Activated T-cell treated with anti-CD3 and anti-CD28 coated beads, Interleukin-2, amount 50 U/mL, for 24 hours (primary cell): ENCODE data around the gene MCM8.

Experiments
- DNase-seq: peaks from one replicate; pipeline ENCODE4 v3.0.0-alpha.2; 2020
- H3K27ac Mint-ChIP-seq: 2 replicates; pipeline ENCODE4 v1.8.0; 2020; ENCODE audit warnings: mild to moderate bottlenecking, mixed read lengths
- H3K27me3 Mint-ChIP-seq: 2 replicates; pipeline ENCODE4 v1.8.0; 2020; ENCODE audit warnings: mixed read lengths
- H3K36me3 Mint-ChIP-seq: 2 replicates; pipeline ENCODE4 v1.8.0; 2020; ENCODE audit warnings: low read depth, mixed read lengths
- H3K4me1 Mint-ChIP-seq: 2 replicates; pipeline ENCODE4 v1.8.0; 2020; ENCODE audit warnings: low read depth, mixed read lengths
- H3K4me3 Mint-ChIP-seq: 2 replicates; pipeline ENCODE4 v1.8.0; 2020; ENCODE audit warnings: mild to moderate bottlenecking, moderate library complexity, mixed read lengths
- H3K9me3 Mint-ChIP-seq: 2 replicates; pipeline ENCODE4 v1.8.0; 2020; ENCODE audit warnings: mixed read lengths

MCM8 gene

DNA sequence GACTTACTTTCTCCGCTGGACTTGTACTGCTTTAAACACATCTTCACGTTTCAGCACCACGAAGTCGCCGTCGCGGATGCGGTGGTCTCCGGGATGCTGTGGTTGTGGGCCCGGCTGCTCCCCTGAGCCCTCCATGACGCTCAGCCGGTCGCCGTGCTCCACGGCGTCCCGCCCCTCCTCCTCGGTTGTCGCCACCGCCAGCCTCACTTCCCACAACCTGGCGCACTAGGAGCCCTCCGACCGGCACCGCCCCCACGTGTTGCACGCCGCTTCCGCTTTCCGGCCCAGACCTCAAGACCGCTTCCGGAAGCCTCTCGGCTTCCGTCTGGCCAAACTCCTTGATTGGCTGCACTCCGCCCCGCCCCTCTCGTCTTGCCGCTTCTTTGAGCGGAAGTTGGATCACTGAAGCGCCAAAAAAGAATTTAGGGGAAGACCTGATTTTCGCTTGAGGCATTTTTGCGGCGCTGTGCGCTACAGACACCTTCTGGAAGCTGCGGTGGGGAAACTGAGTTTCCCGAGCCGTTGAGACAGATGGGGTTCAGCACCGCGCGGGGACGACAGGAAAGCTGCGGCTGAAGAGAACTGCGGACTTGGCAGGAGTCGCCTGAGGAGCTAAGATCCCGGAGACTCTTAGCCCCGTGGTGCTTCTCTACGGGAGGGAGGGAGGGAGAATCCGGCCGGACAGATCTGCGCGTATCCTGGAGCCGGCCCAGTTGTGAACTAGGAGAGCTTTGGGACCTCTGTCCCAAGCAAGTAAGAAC is at the start of gene MCM8, which contains the start of gene TRMT6:
TSS of gene MCM8 (plus strand) at position 382 of the 761 bp plus-strand sequence. CDS start 1,364 bp downstream, outside the sequence.
TSS of gene TRMT6 (minus strand) at position 263 of the 761 bp plus-strand sequence. CDS start at position 135, 128 bp downstream.
- peaks cover 56% of the 10 kb centered on the region for H3K4me1 Mint-ChIP-seq
- H3K9me3 Mint-ChIP-seq: no peaks in the 10 kb centered on the region
- no peaks in the 10 kb centered on the region for H3K27me3 Mint-ChIP-seq
- peak within 1 kb of the TSS; percentile 97 for H3K4me3 Mint-ChIP-seq
- DNase-seq: peak; percentile 96
- peaks cover 96% of the 10 kb centered on the region for H3K36me3 Mint-ChIP-seq
- peak within 1 kb of the TSS; percentile 99 for H3K27ac Mint-ChIP-seq

GRCh38 chr20:5900908-5901307 is 49.5 kb upstream of the MCM8 start:
- no peak overlapping the region for H3K4me3 Mint-ChIP-seq
- H3K27me3 Mint-ChIP-seq: peaks cover 35% of the 10 kb centered on the region
- no peaks in the 10 kb centered on the region for H3K36me3 Mint-ChIP-seq
- H3K27ac Mint-ChIP-seq: no peak overlapping the region
- no peaks in the 10 kb centered on the region for H3K9me3 Mint-ChIP-seq
- no peaks in the 10 kb centered on the region for H3K4me1 Mint-ChIP-seq
- no peak for DNase-seq

DNA sequence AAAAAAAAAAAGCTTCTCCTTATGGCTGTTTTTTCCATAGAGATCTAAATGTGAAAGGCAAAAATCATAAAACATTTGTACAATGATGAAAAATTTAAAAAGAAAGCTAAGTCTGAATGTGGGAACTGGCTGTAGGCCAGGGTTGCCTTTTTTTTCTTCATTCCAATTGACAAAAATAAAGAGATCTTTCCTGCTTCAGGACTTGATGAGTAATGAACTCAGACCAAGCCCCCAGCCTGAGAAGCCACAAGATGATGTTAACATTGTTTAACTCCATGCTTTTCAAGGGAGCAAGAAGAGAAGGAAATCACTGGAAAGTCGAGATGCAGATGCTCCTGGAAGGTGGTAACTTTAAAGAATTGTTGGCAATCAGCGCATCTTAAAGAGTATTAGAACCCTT is 41.5 kb upstream of the MCM8 start:
- H3K27me3 Mint-ChIP-seq: peaks cover 85% of the 10 kb centered on the region
- no peaks in the 10 kb centered on the region for H3K9me3 Mint-ChIP-seq
- no peak for DNase-seq
- no peak overlapping the region for H3K4me3 Mint-ChIP-seq
- peaks cover 13% of the 10 kb centered on the region for H3K4me1 Mint-ChIP-seq
- H3K36me3 Mint-ChIP-seq: no peaks in the 10 kb centered on the region
- H3K27ac Mint-ChIP-seq: no peak overlapping the region

DNA sequence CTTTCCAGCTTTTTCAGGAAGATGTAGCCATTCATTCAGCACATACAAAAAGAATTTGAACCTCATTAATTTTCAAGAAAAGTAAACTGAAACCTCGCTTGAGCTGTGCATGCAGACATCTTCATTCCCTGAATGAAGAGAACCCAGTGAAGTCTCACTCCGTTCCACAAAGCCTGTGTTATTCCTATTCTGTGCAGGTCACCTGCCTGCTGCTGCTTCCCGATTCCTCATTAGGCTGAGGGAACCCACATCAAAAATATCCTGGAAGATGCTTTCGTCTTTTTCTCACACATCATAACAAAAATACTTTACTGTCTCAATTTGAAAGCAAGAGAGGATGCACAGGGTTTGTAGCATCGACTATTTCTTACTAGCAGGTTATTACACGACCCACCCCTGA is 40.3 kb upstream of the MCM8 start:
- no peak for DNase-seq
- no peaks in the 10 kb centered on the region for H3K9me3 Mint-ChIP-seq
- H3K27me3 Mint-ChIP-seq: peaks cover 81% of the 10 kb centered on the region
- peaks cover 13% of the 10 kb centered on the region for H3K4me1 Mint-ChIP-seq
- H3K36me3 Mint-ChIP-seq: no peaks in the 10 kb centered on the region
- no peak overlapping the region for H3K27ac Mint-ChIP-seq
- no peak overlapping the region for H3K4me3 Mint-ChIP-seq

GRCh38 chr20:5913166-5913565 is 37.3 kb upstream of the MCM8 start:
- Mint-ChIP-seq H3K4me1 (peaks cover 13% of the 10 kb centered on the region), H3K4me3 (no peak overlapping the region), H3K27ac (no peak overlapping the region), H3K36me3 (no peaks in the 10 kb centered on the region), H3K9me3 (no peaks in the 10 kb centered on the region), H3K27me3 (peaks cover 55% of the 10 kb centered on the region)
- DNase-seq: no peak

DNA sequence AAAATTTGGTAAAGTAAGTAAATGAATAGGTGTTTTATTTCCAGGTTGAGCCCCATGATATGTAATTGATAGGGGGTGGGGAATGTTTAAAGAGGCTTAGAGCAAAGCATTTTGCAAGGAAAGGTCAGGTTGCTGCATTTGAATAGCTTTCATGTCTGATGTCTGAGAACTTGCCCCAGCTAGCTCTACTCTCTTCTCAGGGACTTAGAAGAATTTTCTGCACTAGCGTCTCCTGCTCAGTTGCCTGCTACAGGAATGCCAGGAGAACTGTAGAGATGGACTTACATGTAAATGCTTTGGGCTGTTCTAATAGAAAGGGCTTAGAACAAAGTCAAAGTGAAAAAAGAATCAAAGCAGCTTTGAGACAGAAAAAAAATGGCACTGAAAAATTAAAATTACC is 35.6 kb upstream of the MCM8 start:
- Mint-ChIP-seq H3K27me3 (peaks cover 40% of the 10 kb centered on the region), H3K36me3 (no peaks in the 10 kb centered on the region), H3K27ac (no peak overlapping the region), H3K9me3 (no peaks in the 10 kb centered on the region), H3K4me3 (no peak overlapping the region), H3K4me1 (peaks cover 25% of the 10 kb centered on the region)
- DNase-seq: no peak

- Mint-ChIP-seq H3K27ac (peak overlapping the region; percentile 58), H3K36me3 (no peaks in the 10 kb centered on the region), H3K4me1 (peaks cover 20% of the 10 kb centered on the region), H3K27me3 (peaks cover 20% of the 10 kb centered on the region), H3K9me3 (no peaks in the 10 kb centered on the region), H3K4me3 (no peak overlapping the region)
- DNase-seq: no peak
These were observed 31.4 kb upstream of the MCM8 start for GRCh38 chr20:5918856-5919625.

- peaks cover 17% of the 10 kb centered on the region for H3K27me3 Mint-ChIP-seq
- H3K9me3 Mint-ChIP-seq: no peaks in the 10 kb centered on the region
- no peak for DNase-seq
- no peak overlapping the region for H3K4me3 Mint-ChIP-seq
- peak overlapping the region; percentile 31 for H3K27ac Mint-ChIP-seq
- H3K4me1 Mint-ChIP-seq: peaks cover 20% of the 10 kb centered on the region
- no peaks in the 10 kb centered on the region for H3K36me3 Mint-ChIP-seq
These were observed 30.6 kb upstream of the MCM8 start for GRCh38 chr20:5919626-5920544.

DNA sequence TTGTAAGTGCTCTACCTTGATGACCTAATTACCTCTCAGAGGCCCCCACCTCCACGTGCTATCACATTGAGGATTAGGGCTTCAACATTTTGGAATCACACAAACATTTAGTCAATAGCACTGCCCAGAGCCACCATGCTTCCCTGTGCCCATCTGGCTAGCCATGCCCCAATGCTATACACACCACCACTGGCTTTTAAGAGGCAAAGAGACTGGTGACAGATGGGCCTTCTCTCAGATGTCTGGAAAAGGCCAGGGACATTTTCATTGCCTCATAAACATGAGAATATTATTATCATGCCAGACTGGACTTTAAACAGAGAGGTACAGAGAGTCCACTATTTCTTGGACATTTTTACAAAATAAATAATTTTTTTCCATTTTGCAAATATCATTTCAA is 29.9 kb upstream of the MCM8 start:
- Mint-ChIP-seq H3K4me3 (no peak overlapping the region), H3K9me3 (no peaks in the 10 kb centered on the region), H3K36me3 (no peaks in the 10 kb centered on the region), H3K27me3 (peaks cover 14% of the 10 kb centered on the region), H3K4me1 (peaks cover 20% of the 10 kb centered on the region), H3K27ac (no peak overlapping the region)
- DNase-seq: no peak

- Mint-ChIP-seq H3K4me1 (peaks cover 20% of the 10 kb centered on the region), H3K9me3 (no peaks in the 10 kb centered on the region), H3K27ac (no peak overlapping the region), H3K36me3 (no peaks in the 10 kb centered on the region), H3K27me3 (peaks cover 18% of the 10 kb centered on the region), H3K4me3 (no peak overlapping the region)
- DNase-seq: no peak
These were observed 27.0 kb upstream of the MCM8 start for GRCh38 chr20:5923493-5923892.

DNA sequence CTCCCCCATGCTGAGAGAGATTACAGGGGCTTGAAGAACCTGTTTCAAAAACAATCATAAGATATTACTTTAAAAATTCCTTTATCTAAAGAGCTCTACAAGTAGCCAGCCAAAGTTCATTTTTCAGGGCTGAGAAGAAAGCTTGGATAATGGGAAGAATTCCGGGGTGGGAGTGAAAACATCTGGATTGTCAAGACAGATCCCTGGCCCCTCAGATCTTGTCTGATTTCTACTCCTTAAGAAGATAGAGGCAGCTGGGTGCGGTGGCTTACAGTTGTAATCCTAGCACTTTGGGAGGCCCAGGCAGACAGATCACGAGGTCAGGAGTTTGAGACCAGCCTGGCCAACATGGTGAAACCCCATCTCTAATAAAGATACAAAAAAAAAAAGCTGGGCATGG is 24.9 kb upstream of the MCM8 start:
- Mint-ChIP-seq H3K27ac (no peak overlapping the region), H3K4me3 (no peak overlapping the region), H3K4me1 (peaks cover 1% of the 10 kb centered on the region), H3K36me3 (no peaks in the 10 kb centered on the region), H3K9me3 (no peaks in the 10 kb centered on the region), H3K27me3 (peaks cover 20% of the 10 kb centered on the region)
- no peak for DNase-seq

DNA sequence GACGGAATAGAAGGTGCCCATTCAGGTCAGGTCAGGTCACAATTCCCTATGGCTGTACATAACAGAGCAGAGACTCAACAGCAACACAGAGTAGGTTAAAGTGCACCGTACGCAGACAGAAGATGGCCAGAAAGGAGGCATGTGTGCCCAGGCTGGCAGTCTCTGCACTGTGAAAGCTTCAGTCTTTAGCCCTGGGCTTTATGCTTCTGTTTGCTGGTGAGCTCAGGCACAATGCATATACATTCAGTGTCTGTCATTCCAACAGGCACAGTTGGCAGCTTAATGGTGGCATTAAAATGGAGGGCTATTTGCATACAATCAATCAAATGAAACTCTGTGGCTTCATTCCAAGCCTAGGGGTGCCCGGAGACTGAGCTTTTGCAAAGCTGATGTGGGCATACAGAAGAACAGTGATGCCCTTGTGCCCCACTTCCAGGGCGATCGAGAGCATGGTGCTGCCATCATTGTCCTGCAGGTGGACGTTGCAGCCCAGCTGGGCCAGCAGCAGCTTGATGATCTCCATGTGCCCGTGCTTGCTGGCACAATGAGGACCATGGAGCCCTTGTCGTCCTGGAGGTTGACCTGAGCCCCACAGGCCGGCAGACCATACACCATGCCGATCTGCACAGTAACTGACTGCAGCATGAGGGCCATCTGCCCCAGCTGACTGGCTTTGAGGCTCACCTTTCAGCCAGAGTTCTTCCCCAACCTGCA is 22.5 kb upstream of the MCM8 start:
- Mint-ChIP-seq H3K9me3 (no peaks in the 10 kb centered on the region), H3K27ac (no peak overlapping the region), H3K4me1 (no peaks in the 10 kb centered on the region), H3K36me3 (no peaks in the 10 kb centered on the region), H3K4me3 (no peak overlapping the region), H3K27me3 (peaks cover 20% of the 10 kb centered on the region)
- DNase-seq: no peak

GRCh38 chr20:5928836-5929715 is 21.4 kb upstream of the MCM8 start:
- Mint-ChIP-seq H3K4me3 (no peak overlapping the region), H3K36me3 (no peaks in the 10 kb centered on the region), H3K4me1 (no peaks in the 10 kb centered on the region), H3K27ac (no peak overlapping the region), H3K9me3 (no peaks in the 10 kb centered on the region), H3K27me3 (peaks cover 10% of the 10 kb centered on the region)
- DNase-seq: no peak
